AG04450 (cell line): ENCODE measurements around the gene SLC1A7. TPM values are rescaled to one million over a fixed set of nuclear protein-coding genes. Genes with fewer than 3 reads are reported as not detected.

Experiments
- CTCF ChIA-PET: fragments of 300-600, 350-600 bp; formaldehyde crosslinking; extraction: SDS; loops from one replicate; lab custom pipeline; 2022; ENCODE audit warnings: antibody characterized with exemption, inconsistent platforms; lab: Charles Lee
- POLR2A ChIA-PET: fragments of 350-600 bp; formaldehyde crosslinking; extraction: SDS; loops from one replicate; lab custom pipeline; 2021; ENCODE audit warnings: antibody characterized with exemption, inconsistent platforms; lab: Yijun Ruan, JAX
- DNase-seq: peaks from one replicate; pipeline ENCODE4 v3.0.0-alpha.2; 2011; ENCODE audit warnings: low read depth, low spot score
- H3K27ac ChIP-seq: one replicate; pipeline ENCODE4 v1.5.1; 2012; ENCODE audit warnings: low read depth, low read length, control low read depth
- H3K27me3 ChIP-seq: one replicate; pipeline ENCODE4 v1.6.0; 2012; ENCODE audit warnings: low read length; ENCODE audit not compliant: control insufficient read depth, insufficient read depth
- H3K4me3 ChIP-seq: 2 replicates; pipeline ENCODE4 v1.5.1; 2011; ENCODE audit warnings: mild to moderate bottlenecking, low read depth, low read length, control low read depth
- H3K9me3 ChIP-seq: 2 replicates; pipeline ENCODE4 v1.5.1; 2012; ENCODE audit warnings: low read length; ENCODE audit not compliant: control insufficient read depth, insufficient read depth
- CTCF ChIP-seq: IDR thresholded peaks from 2 replicates; pipeline ENCODE4 v1.5.1; 2011; ENCODE audit warnings: low read depth, low read length, control low read depth, inconsistent platforms
- polyA plus RNA-seq: library from polyadenylated mRNA; depleted of rRNA; stranded (reverse); fragments of >200 nt; gene quantifications from 2 replicates; pipeline ENCODE4 v1.2.3, GENCODE V29; 2011

Gene SLC1A7
- polyA plus RNA-seq, 1 experiment, result 0.11 TPM

- ChIA-PET POLR2A (interaction anchor here (0.5 to 1.0 kb wide), 3 partner anchors 28 to 357 kb away, joined by 3 to 5 read pairs (median 3); partner anchors contain the start of gene CPT2), CTCF (no interaction called here)
- H3K27me3 ChIP-seq, result no peaks in the 10 kb centered on the region
- no peak overlapping the region for H3K4me3 ChIP-seq
- TF ChIP-seq CTCF, result no peak
- H3K9me3 ChIP-seq, result no peaks in the 10 kb centered on the region; the same call in 1 of the 2 replicates
- no peak for DNase-seq
- no peak overlapping the region for H3K27ac ChIP-seq
Observed at GRCh38 chr1:53071167-53071865, 71.1 kb downstream of the SLC1A7 start.

GRCh38 chr1:53070621-53071020, 71.8 kb downstream of the SLC1A7 start:
- TF ChIP-seq CTCF, result no peak
- Histone ChIP-seq H3K4me3 (no peak overlapping the region), H3K27ac (no peak overlapping the region), H3K27me3 (no peaks in the 10 kb centered on the region), H3K9me3 (no peaks in the 10 kb centered on the region; the same call in 1 of the 2 replicates)
- ChIA-PET POLR2A (interaction anchor here (0.5 to 0.9 kb wide), 2 partner anchors 27 to 356 kb away, joined by 3 to 5 read pairs; no protein-coding TSS in a partner anchor), CTCF (no interaction called here)
- DNase-seq, result no peak

- no peaks in the 10 kb centered on the region; the same call in 1 of the 2 replicates for H3K9me3 ChIP-seq
- no peak overlapping the region for H3K4me3 ChIP-seq
- H3K27me3 ChIP-seq, result no peaks in the 10 kb centered on the region
- no peak overlapping the region for H3K27ac ChIP-seq
- no peak for TF ChIP-seq CTCF
- DNase-seq, result no peak
- POLR2A ChIA-PET, result no interaction called here
- CTCF ChIA-PET, result no interaction called here
Observed at GRCh38 chr1:53069663-53070327, 72.6 kb downstream of the SLC1A7 start.

GRCh38 chr1:53069265-53069662, 73.2 kb downstream of the SLC1A7 start:
- no peak overlapping the region for H3K4me3 ChIP-seq
- ChIA-PET POLR2A (interaction anchor here (1.4 kb wide), 1 partner anchor 8 kb away, joined by 3 read pairs; no protein-coding TSS in a partner anchor), CTCF (no interaction called here)
- H3K9me3 ChIP-seq, result no peaks in the 10 kb centered on the region; the same call in 1 of the 2 replicates
- DNase-seq, result no peak
- peaks cover 2% of the 10 kb centered on the region for H3K27me3 ChIP-seq
- H3K27ac ChIP-seq, result no peak overlapping the region
- no peak for TF ChIP-seq CTCF
